Liver (tissue), 9 donors: ENCODE results near the gene PGM5. TPM values are rescaled to one million over a fixed set of nuclear protein-coding genes. Genes with fewer than 3 reads are reported as not detected.

ENCODE experiments used
- DNase-seq: peaks from one replicate; pipeline ENCODE4 v3.0.0-alpha.2; 2017; ENCODE audit warnings: low spot score
- H3K27ac ChIP-seq, 2 donors: one replicate each; pipeline ENCODE4 v1.7.0; 2013; ENCODE audit warnings: inconsistent platforms in 2 of 2, low read length in 2 of 2, control low read depth in 1 of 2, low read depth in 1 of 2, mild to moderate bottlenecking in 1 of 2
- H3K27me3 ChIP-seq, 4 donors: one replicate each; pipeline versions ENCODE4 v1.6.1 to v1.7.0; 2013; ENCODE audit warnings: low read length in 3 of 4, inconsistent platforms in 1 of 4, mild to moderate bottlenecking in 1 of 4, moderate library complexity in 1 of 4; ENCODE audit not compliant: control insufficient read depth in 4 of 4, insufficient read depth in 4 of 4
- H3K36me3 ChIP-seq, 4 donors: one replicate each; pipeline versions ENCODE4 v1.6.1 to v1.7.0; 2013; ENCODE audit warnings: low read length in 3 of 4, mild to moderate bottlenecking in 3 of 4, low read depth in 1 of 4, moderate library complexity in 1 of 4; ENCODE audit not compliant: control insufficient read depth in 4 of 4, insufficient read depth in 3 of 4
- H3K4me1 ChIP-seq, 4 donors: one replicate each; pipeline versions ENCODE4 v1.6.1 to v1.7.0; 2013; ENCODE audit warnings: low read length in 3 of 4, mild to moderate bottlenecking in 3 of 4, moderate library complexity in 1 of 4; ENCODE audit not compliant: control insufficient read depth in 4 of 4, insufficient read depth in 4 of 4
- H3K4me3 ChIP-seq, 3 donors: one replicate each; pipeline versions ENCODE4 v1.6.1 to v1.7.0; 2013; ENCODE audit warnings: low read length in 3 of 3, control low read depth in 1 of 3, low read depth in 1 of 3, mild to moderate bottlenecking in 1 of 3
- H3K9ac ChIP-seq, 2 donors: one replicate each; pipeline ENCODE4 v1.7.0; 2013; ENCODE audit warnings: low read length in 2 of 2, mild to moderate bottlenecking in 2 of 2, moderate library complexity in 2 of 2, control low read depth in 1 of 2, low read depth in 1 of 2
- H3K9me3 ChIP-seq, 4 donors: one replicate each; pipeline versions ENCODE4 v1.6.1 to v1.7.0; 2013; ENCODE audit warnings: low read length in 3 of 4; ENCODE audit not compliant: control insufficient read depth in 4 of 4
- FOXA2 ChIP-seq: IDR thresholded peaks from 2 replicates; pipeline ENCODE4 v1.6.1; 2016; ENCODE audit warnings: antibody characterized with exemption
- GABPA ChIP-seq, 2 donors: IDR thresholded peaks in 1 of 2; conservative IDR thresholded peaks in 1 of 2; 2 replicates each; pipeline ENCODE4 v1.6.1; 2016; ENCODE audit warnings: antibody characterized with exemption in 2 of 2, mild to moderate bottlenecking in 1 of 2, moderate library complexity in 1 of 2
- HNF4A ChIP-seq, 2 donors: conservative IDR thresholded peaks; 2 replicates each; pipeline ENCODE4 v1.6.1; 2016; ENCODE audit warnings: antibody characterized with exemption in 2 of 2, mild to moderate bottlenecking in 2 of 2
- JUND ChIP-seq, 2 donors: IDR thresholded peaks; 2 replicates each; pipeline ENCODE4 v1.6.1; 2016; ENCODE audit warnings: antibody characterized with exemption in 2 of 2
- NR2F2 ChIP-seq: IDR thresholded peaks from 2 replicates; pipeline ENCODE4 v1.6.1; 2016; ENCODE audit warnings: antibody characterized with exemption
- RAD21 ChIP-seq, 2 donors: IDR thresholded peaks; 2 replicates each; pipeline ENCODE4 v1.6.1; 2016; ENCODE audit warnings: antibody characterized with exemption in 2 of 2, mild to moderate bottlenecking in 2 of 2
- RXRA ChIP-seq, 2 donors: IDR thresholded peaks; 2 replicates each; pipeline ENCODE4 v1.6.1; 2017 to 2018; ENCODE audit warnings: antibody characterized with exemption in 2 of 2, mild to moderate bottlenecking in 1 of 2
- SP1 ChIP-seq: IDR thresholded peaks from 2 replicates; pipeline ENCODE4 v1.6.1; 2018; ENCODE audit warnings: antibody characterized with exemption, mild to moderate bottlenecking
- YY1 ChIP-seq: IDR thresholded peaks from 2 replicates; pipeline ENCODE4 v1.6.1; 2016; ENCODE audit warnings: antibody characterized with exemption, mild to moderate bottlenecking
- ZBTB33 ChIP-seq: IDR thresholded peaks from 2 replicates; pipeline ENCODE4 v1.6.1; 2016; ENCODE audit warnings: antibody characterized with exemption
- WGBS: extraction: QIAGEN DNeasy Blood & Tissue Kit; methylation state at CpG from one replicate; pipeline ENCODE4 v1.1.7; 2013; 5-methylcytosine and 5-hydroxymethylcytosine counted together
- polyA plus RNA-seq, 2 donors: library from polyadenylated mRNA; stranded (reverse) in 1 of 2; unstranded in 1 of 2; fragments of 200-250 nt in 1 of 2; fragments of >200 nt in 1 of 2; fragmentation: Nextera tagmentation in 1 of 2; extraction: Ambion mirVana in 1 of 2; gene quantifications; one replicate each; pipeline versions ENCODE4 v1.2.1 to v1.2.3, GENCODE V29; 2013 to 2015
- total RNA-seq, 2 donors: library from RNA; depleted of rRNA; stranded (reverse); fragments of >200 nt; gene quantifications; one replicate each; pipeline ENCODE4 v1.2.3, GENCODE V29; 2014
- TF ChIP-seq, protein P1 (sequence below): fragments of 150-350 bp; IDR thresholded peaks from 2 replicates; pipeline ENCODE4 v1.5.1; 2017; ENCODE audit warnings: improper control_type of control experiment, low read depth, low read length; ENCODE audit not compliant: missing input control
- donor health status: healthy.
- donor health status: healthy.
- donor health status: healthy.
- donor health status: healthy.
- donor health status: healthy.

Gene PGM5
- total and polyA plus RNA-seq, 4 donors, result 0.63 to 8.5 (median 2.2) TPM

GRCh38 chr9:68506551-68506950 is 150.1 kb downstream of the PGM5 start:
- no peak overlapping the region for H3K4me3 ChIP-seq
- H3K27ac ChIP-seq, result peak overlapping the region in 1 of 2 donors; percentile 54
- WGBS, result 99% methylated on average over 1 of the region's 1 CpG

GRCh38 chr9:68507130-68507805 is 150.9 kb downstream of the PGM5 start:
- H3K36me3 ChIP-seq, result no peaks in the 10 kb centered on the region
- no peak for DNase-seq
- TF ChIP-seq, protein P1, sequence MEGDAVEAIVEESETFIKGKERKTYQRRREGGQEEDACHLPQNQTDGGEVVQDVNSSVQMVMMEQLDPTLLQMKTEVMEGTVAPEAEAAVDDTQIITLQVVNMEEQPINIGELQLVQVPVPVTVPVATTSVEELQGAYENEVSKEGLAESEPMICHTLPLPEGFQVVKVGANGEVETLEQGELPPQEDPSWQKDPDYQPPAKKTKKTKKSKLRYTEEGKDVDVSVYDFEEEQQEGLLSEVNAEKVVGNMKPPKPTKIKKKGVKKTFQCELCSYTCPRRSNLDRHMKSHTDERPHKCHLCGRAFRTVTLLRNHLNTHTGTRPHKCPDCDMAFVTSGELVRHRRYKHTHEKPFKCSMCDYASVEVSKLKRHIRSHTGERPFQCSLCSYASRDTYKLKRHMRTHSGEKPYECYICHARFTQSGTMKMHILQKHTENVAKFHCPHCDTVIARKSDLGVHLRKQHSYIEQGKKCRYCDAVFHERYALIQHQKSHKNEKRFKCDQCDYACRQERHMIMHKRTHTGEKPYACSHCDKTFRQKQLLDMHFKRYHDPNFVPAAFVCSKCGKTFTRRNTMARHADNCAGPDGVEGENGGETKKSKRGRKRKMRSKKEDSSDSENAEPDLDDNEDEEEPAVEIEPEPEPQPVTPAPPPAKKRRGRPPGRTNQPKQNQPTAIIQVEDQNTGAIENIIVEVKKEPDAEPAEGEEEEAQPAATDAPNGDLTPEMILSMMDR, result peak; percentile 51
- TF ChIP-seq FOXA2 (no peak), RAD21 (IDR thresholded peaks at IDR 0.05) (peak; percentile 71 to 72)

More at GRCh38 chr9:68506551-68506950, 150.1 kb downstream of the PGM5 start:
- Histone ChIP-seq H3K27me3 (no peaks in the 10 kb centered on the region), H3K4me1 (peaks cover 2 to 15% (median 9%) of the 10 kb centered on the region in 4 donors), H3K36me3 (no peaks in the 10 kb centered on the region), H3K9ac (no peak overlapping the region), H3K9me3 (no peaks in the 10 kb centered on the region)
- TF ChIP-seq YY1 (no peak), RAD21 (IDR thresholded peaks at IDR 0.05) (no peak), JUND (IDR thresholded peaks at IDR 0.05) (no peak), ZBTB33 (no peak), NR2F2 (no peak), HNF4A (conservative IDR thresholded peaks at IDR 0.05) (no peak), GABPA (IDR thresholded peaks at IDR 0.05 in 1 of 2, conservative IDR thresholded peaks at IDR 0.05 in 1 of 2) (no peak), RXRA (IDR thresholded peaks at IDR 0.05) (no peak), SP1 (no peak), FOXA2 (no peak)
- TF ChIP-seq, protein P1, result no peak
- DNase-seq, result no peak

More at GRCh38 chr9:68507130-68507805, 150.9 kb downstream of the PGM5 start:
- H3K27ac ChIP-seq, result no peak overlapping the region
- peaks cover 2 to 15% (median 9%) of the 10 kb centered on the region in 4 donors for H3K4me1 ChIP-seq
- H3K9me3 ChIP-seq, result no peaks in the 10 kb centered on the region
- WGBS, result 69% methylated on average over 7 of the region's 7 CpGs
- no peaks in the 10 kb centered on the region for H3K27me3 ChIP-seq
- H3K9ac ChIP-seq, result no peak overlapping the region
- no peak overlapping the region for H3K4me3 ChIP-seq
